B cell (primary cell): ENCODE results near the gene PRL.

ENCODE experiments used
- CTCF ChIP-seq: fragments of 200-600 bp; IDR thresholded peaks from one replicate; pipeline ENCODE4 v1.8.0; 2022; ENCODE audit warnings: antibody characterized with exemption, mild to moderate bottlenecking
- EZH2 ChIP-seq: IDR thresholded peaks from 2 replicates; pipeline ENCODE4 v1.6.1; 2012; ENCODE audit warnings: borderline replicate concordance, low read depth, mild to moderate bottlenecking, moderate library complexity, low read length; ENCODE audit not compliant: insufficient read depth, poor library complexity, severe bottlenecking

DNA sequence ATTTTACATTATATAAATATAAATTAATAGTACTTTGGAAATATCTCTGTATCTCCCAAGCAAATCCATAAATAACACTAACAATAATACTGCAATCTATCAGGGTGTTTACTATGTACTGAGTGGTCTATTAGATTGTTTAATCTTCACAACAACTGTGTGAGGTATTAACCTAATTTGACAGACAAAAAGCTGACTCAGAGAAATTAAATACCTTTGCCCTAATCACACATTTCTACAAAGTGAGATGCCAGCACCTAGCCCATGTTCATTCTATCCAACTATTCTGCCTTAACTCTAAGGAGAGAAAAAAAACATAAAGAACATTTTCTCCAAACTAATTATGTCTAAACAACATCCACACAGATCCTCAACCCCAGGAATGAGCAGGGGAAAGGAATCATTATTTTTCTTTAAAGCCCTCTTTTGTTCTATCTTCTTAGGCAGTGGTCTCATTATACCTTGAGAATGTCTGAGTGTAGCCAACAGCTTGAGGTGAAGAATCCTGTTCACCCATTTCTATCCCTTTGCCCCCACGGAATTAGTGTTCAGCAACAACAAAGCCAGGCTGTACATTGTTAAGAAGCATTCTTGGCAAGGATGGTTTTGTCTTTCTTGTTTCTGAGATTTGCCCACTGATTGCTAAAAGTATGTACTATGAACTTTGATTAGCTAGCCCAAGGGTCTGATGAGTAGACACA is 42.7 kb downstream of the PRL start:
- TF ChIP-seq CTCF, result no peak
- no peak for TF ChIP-seq EZH2
